ENCODE data around the gene RERE.

DNA sequence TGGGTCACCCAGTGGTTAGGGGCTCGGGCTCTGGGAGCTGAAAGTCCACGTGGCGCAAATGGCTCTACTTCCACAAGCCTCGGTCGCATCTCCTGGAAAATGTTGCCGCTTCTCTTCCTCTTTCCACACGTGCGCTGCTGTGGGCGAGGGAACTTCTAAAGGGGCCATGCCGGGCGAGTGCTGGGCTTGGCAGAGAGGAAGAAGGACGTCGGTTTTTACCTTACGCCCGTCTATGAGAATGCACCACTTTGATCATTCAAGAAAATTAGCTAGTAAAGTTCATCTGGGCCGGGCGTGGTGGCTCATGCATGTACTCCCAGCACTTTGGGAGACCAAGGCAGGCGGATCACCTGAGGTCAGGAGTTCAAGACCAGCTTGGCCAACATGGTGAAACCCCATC lies 489.2 kb downstream of the RERE start:
- TF ChIP-seq, protein P1, sequence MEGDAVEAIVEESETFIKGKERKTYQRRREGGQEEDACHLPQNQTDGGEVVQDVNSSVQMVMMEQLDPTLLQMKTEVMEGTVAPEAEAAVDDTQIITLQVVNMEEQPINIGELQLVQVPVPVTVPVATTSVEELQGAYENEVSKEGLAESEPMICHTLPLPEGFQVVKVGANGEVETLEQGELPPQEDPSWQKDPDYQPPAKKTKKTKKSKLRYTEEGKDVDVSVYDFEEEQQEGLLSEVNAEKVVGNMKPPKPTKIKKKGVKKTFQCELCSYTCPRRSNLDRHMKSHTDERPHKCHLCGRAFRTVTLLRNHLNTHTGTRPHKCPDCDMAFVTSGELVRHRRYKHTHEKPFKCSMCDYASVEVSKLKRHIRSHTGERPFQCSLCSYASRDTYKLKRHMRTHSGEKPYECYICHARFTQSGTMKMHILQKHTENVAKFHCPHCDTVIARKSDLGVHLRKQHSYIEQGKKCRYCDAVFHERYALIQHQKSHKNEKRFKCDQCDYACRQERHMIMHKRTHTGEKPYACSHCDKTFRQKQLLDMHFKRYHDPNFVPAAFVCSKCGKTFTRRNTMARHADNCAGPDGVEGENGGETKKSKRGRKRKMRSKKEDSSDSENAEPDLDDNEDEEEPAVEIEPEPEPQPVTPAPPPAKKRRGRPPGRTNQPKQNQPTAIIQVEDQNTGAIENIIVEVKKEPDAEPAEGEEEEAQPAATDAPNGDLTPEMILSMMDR (IDR thresholded peaks at IDR 0.05): no peak
- TF ChIP-seq POLR2A (IDR thresholded peaks at IDR 0.05): no peak

Data from thyroid gland (tissue), 4 donors.